H7 (cell line): ENCODE results near the gene RGL3. TPM values are rescaled to one million over a fixed set of nuclear protein-coding genes. Genes with fewer than 3 reads are reported as not detected.
"Not testable (repeated sequence)": the region's sequence is repeated elsewhere in the genome, so short reads cannot be mapped to it uniquely, and the experiment has no call there.

Source experiments
- DNase-seq: peaks from one replicate; pipeline ENCODE4 v3.0.0; 2012
- H3K27me3 ChIP-seq: 2 replicates; pipeline ENCODE4 v1.6.0; 2011; ENCODE audit warnings: mild to moderate bottlenecking, low read length; ENCODE audit not compliant: control insufficient read depth, insufficient read depth
- H3K36me3 ChIP-seq: replicated peaks from 2 replicates; pipeline ENCODE4 v1.5.1; 2011; ENCODE audit warnings: low read length; ENCODE audit not compliant: control insufficient read depth, insufficient read depth
- H3K4me3 ChIP-seq: 2 replicates; pipeline ENCODE4 v1.5.1; 2011; ENCODE audit warnings: low read depth, mild to moderate bottlenecking, control low read depth, low read length, moderate library complexity; ENCODE audit not compliant: insufficient read depth
- total RNA-seq: library from RNA; depleted of rRNA; stranded (reverse); fragments of >200 nt; shearing (Covaris generic); gene quantifications from 2 replicates; pipeline ENCODE4 v1.2.3, GENCODE V29; 2014; rRNA removed

RGL3 gene, protein sequence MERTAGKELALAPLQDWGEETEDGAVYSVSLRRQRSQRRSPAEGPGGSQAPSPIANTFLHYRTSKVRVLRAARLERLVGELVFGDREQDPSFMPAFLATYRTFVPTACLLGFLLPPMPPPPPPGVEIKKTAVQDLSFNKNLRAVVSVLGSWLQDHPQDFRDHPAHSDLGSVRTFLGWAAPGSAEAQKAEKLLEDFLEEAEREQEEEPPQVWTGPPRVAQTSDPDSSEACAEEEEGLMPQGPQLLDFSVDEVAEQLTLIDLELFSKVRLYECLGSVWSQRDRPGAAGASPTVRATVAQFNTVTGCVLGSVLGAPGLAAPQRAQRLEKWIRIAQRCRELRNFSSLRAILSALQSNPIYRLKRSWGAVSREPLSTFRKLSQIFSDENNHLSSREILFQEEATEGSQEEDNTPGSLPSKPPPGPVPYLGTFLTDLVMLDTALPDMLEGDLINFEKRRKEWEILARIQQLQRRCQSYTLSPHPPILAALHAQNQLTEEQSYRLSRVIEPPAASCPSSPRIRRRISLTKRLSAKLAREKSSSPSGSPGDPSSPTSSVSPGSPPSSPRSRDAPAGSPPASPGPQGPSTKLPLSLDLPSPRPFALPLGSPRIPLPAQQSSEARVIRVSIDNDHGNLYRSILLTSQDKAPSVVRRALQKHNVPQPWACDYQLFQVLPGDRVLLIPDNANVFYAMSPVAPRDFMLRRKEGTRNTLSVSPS
- 1.6 and 7.8 TPM in 2 replicates for total RNA-seq

DNA sequence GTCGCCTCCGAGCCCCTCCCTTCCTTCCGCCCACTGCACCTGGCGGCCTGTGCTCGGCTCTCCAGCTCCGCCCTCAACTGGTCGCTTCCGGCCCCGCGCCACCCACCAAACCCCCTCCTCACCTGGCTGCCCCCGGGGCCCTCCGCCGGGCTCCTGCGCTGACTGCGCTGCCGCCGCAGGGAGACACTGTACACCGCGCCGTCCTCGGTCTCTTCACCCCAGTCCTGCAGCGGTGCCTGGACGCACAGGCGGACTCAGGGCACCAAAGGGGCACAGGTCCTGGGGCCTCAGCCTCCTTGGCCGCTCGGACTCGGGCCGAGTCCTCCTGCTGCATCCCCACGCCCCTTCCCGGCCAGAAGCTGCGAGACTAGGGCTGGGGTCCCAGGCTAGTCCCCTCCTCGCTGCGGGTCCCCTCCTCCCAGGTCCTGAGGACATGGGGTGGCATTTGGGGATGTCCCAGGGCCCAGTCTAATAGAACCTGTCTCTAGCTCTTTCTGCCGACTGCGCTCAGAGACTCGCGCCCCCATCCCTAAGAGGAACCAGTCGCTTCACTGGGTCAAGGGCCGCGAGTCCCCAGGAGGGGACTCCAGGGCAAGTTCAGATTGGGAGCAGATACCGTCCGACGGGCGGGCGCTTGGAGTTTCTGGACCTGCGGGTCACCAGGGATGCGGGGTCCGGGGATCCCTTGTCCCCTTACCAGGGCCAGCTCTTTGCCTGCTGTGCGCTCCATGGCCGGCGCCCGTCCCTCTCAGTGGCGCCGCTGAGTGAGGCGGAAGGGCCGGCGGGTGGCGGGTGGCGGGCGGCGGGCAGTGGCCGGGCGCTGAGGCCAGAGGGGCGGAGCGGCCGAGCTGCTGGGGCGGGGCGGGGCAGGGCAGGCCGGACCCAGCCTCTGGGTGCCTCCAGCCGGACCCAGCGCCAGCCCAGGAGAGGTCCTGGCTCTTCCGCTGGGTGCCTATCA lies at the start of gene RGL3:
TSS of gene RGL3 (minus strand) at position 766 of the 958 bp plus-strand sequence. CDS start at position 730, 36 bp downstream.
- Histone ChIP-seq H3K36me3 (peaks cover 4% of the 10 kb centered on the region), H3K27me3 (peaks cover 61% of the 10 kb centered on the region), H3K4me3 (peak within 1 kb of the TSS; percentile 79)
- DNase-seq = peak; percentile 92

DNA sequence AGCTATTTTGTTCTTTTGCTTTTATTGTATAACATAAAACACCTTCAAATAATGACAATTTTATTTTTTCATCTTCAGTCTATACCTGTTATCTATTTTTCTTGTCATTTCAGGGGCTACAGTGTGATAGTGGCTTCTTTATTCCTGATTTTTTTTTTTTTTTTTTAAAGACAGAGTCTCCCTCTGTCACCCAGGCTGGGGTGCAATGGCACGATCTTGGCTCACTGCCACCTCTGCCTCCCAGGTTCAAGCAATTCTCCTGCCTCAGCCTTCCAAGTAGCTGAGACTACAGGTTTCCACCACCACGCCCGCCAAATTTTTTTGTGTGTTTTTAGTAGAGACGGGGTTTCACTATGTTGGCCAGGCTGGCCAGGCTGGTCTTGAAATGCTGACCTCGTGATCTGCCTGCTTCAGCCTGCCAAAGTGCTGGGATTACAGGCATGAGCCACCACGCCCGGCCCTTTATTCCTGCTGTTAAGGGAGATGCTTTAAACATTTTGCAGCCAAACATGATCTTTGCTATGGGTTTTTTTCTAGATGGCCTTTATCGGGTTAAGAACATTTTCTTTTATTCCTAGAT lies 49.2 kb upstream of the RGL3 start:
- not testable (repeated sequence) for H3K27me3 ChIP-seq, DNase-seq, H3K36me3 ChIP-seq, H3K4me3 ChIP-seq

DNA sequence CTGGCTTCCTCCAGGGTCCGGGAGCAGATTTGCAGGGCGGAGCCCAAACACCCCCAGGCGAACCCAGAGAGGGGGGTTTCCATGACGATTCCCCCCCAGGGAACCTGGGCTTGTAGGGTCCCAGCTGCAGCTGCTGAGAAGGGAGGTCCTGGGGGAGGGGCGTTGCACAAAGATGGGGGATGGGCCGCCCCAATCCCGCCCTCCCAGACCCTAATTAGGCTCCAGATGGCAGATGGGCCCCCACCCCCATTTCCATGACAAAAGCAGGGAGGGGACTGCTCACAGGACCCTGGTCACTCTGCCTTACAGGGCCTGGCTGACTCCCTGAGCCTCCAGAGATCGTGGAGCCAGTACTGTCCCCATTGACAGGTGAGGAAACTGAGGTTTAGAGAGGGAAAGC lies 46.5 kb upstream of the RGL3 start:
- Histone ChIP-seq H3K27me3 (no peaks in the 10 kb centered on the region), H3K36me3 (no peaks in the 10 kb centered on the region), H3K4me3 (no peak overlapping the region)
- DNase-seq = peak; percentile 82

DNA sequence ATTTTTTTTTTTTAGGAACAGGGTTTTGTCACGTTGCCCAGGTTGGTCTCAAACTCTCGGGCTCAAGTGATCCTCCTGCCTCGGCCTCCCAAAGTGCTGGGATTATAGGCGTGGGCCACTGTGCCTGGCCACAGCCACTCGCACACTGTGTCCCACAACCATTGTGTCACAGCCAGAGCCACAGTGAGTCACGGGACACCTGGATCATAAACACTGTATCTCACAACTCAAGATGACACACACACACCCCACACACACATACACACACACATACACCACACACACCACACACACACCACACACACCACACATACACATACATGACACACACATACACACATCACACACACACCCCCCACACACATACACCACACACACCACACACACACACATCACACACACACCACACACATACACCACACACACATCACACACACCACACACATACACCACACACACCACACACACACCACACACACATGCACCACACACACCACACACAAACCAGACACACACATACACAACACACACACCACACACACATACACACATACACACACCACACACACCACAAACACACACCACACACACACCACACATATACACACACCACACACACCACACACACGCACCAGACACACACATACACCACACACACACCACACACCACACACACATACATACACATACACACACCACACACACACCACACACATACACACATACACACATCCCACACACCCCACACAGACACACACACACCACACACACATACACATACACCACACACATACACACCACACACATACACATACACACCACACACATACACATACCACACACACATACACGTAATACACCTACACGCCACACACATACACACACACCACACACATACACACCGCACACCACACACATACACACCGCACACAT lies 45.5 kb upstream of the RGL3 start:
- no peaks in the 10 kb centered on the region for H3K36me3 ChIP-seq
- no peaks in the 10 kb centered on the region for H3K27me3 ChIP-seq
- no peak for DNase-seq
- no peak overlapping the region for H3K4me3 ChIP-seq

DNA sequence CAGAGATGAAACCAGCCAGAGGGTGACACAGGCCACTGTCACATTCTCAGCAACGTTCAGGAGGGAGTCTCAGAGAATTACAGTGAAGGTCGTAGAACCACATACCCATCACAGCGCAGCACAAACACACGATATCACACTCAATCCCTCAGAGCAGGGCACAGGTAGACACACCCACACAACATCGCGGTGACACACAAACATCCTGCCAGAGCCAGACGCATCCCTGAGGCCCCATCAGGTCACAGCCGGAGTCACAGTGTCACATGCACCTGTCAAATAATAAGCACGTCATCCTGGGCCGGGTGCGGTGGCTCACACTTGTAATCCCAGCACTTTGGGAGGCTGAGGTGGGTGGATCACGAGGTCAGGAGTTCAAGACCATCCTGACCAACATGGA lies 44.3 kb upstream of the RGL3 start:
- DNase-seq = peak; percentile 28

DNA sequence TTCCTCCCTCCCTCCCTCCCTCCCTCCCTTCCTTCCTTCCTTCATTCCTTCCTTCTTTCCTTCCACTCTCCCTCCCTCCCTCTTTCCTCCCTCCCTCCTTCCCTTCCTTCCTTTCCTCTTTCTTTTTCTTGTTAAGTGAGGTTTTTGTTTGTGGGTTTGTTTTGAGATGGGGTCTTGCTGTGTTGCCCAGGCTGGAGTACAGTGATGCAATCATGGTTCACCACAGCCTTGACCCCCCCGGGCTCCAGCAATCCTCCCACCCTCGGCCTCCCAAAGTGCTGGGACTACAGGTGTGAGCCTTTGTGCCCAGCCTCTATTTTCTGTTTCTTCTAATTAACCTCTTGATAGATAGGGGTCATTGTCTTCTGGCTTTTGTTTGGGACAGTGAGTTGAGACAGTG lies 42.3 kb upstream of the RGL3 start:
- DNase-seq = no peak
- H3K27me3 ChIP-seq = no peaks in the 10 kb centered on the region
- no peaks in the 10 kb centered on the region for H3K36me3 ChIP-seq
- no peak overlapping the region for H3K4me3 ChIP-seq

More for the DNA sequence above, 44.3 kb upstream of the RGL3 start:
- no peaks in the 10 kb centered on the region for H3K27me3 ChIP-seq
- no peaks in the 10 kb centered on the region for H3K36me3 ChIP-seq
- no peak overlapping the region for H3K4me3 ChIP-seq

DNA sequence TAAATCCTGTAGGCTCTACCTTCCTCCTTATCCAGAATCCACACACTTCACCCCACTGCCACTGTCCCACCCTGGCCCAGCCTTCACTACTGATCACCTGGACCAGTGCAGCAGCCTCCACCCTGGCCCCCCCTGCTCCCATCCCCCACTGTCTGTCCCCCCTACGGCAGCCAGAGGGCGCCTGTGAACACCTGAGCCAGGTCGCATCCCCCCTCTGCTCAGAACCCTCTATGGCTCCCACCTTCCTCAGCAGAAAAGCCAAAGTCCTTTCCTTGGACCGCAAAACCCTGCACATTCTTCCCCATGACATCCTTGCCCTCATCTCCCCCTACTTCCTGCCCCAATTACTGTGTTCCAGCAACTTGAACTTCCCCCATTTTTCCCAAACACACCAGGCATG lies 41.1 kb upstream of the RGL3 start:
- no peaks in the 10 kb centered on the region for H3K27me3 ChIP-seq
- DNase-seq = peak; percentile 81
- no peaks in the 10 kb centered on the region for H3K36me3 ChIP-seq
- H3K4me3 ChIP-seq = no peak overlapping the region

DNA sequence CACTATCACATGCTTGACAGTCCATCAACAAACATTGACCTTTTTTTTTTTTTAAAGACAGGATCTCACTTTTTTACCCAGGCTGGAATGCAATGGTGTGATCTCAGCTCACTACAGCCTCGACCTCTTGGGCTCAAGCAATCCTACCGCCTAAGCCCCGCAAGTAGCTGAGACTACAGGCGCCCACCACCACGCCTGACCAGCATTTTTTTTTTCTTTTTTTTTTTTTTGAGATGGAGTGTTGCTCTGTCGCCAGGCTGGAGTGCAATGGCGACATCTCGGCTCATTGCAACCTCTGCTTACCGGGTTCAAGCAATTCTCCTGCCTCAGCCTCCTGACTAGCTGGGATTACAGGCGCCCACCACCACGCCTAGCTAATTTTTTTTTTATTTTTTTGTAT lies 39.8 kb upstream of the RGL3 start:
- DNase-seq = not testable (repeated sequence)

DNA sequence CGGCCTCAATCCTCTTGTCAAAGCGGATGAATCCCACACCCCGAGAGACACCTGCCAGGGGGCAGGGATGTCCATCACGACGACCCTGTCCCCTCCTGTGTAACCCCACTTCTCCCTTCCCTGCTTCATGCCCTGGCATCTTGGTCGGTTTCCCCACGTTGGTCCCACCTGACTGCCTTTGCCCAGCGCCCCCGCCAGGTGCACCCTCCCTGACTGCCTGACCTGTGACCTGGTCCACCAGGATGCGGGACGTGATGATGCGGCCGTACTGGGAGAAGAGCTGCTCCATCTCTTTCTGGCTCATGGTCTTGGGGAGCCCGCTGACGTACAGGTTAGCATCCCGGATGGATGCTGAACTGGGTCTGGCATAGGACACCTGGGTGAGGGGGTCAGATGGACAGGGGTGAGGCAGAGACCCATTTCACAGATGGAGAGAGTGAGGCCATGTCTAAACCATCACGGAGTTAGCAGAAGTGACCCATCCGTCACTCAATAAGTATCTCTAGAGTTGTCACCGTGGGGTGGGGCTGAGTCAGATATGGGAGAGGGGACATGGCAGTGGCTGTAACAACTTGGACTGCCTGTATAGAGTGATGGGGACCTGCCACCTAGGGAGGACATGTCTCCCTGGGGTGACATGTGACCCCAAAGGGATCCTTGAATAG lies 39.3 kb upstream of the RGL3 start:
- peak; percentile 31 for DNase-seq
- H3K27me3 ChIP-seq = no peaks in the 10 kb centered on the region
- H3K4me3 ChIP-seq = no peak overlapping the region
- no peaks in the 10 kb centered on the region for H3K36me3 ChIP-seq

More for the DNA sequence above, 39.8 kb upstream of the RGL3 start:
- not testable (repeated sequence) for H3K36me3 ChIP-seq, H3K4me3 ChIP-seq, H3K27me3 ChIP-seq

DNA sequence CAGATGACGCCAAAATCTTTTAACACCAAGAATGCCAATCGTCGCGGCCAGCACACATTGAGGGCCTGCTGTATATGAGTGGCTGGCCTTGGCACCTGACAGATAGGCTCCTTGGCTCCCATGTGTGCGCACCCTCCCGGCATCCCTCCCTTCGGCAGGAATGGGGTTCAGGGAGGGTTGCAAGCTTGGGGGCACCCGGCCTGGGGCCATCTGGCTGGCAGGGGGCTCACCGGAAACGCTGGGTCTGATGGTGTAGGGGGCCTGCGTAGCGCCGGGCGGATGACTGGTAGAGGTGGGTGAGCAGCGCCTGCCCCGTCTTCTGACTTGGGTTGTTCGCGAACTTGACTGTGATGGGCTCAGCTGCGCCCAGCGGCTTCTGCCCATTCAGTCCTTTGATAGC lies 38.7 kb upstream of the RGL3 start:
- Histone ChIP-seq H3K36me3 (no peaks in the 10 kb centered on the region), H3K27me3 (no peaks in the 10 kb centered on the region), H3K4me3 (no peak overlapping the region)
- DNase-seq = peak; percentile 56

DNA sequence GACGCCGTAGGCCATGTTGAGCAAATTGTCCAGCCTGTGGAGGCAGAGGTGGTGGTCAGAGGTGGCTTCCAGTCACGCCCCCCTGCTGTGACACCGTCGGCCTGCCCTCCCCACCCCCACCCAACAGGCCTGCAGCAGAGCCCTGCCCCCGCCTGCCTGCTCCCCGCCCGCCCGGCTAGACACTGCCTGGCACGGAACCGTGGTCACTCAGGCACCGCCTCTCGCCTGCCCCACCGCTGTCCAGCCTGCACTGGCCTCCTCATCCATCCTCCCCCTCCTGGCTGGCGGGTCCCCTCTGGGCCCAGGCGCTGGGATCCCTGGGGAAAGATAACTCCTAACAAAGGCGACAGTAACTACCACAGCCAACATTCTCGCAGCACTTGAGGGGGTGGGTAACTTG lies 38.0 kb upstream of the RGL3 start:
- Histone ChIP-seq H3K36me3 (no peaks in the 10 kb centered on the region), H3K27me3 (no peaks in the 10 kb centered on the region), H3K4me3 (no peak overlapping the region)
- DNase-seq = peak; percentile 78

DNA sequence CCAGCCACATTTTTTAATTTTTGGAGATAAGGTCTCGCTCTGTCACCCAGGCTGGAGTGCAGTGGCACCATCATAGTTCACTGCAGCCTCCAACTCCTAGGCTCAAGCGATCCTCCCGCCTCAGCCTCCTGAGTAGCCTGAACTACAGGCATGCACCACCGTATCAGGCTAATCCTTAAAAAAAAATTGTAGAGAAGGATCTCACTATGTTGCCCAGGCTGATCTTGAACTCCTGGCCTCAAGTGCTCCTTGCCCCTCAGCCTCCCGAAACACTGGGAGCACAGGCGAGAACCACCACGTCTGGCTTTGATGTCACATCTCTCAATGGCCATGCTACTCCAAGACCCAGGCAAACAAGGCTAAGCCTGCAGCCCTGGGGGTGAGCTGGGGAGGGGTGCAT lies 37.5 kb upstream of the RGL3 start:
- DNase-seq = no peak
- H3K36me3 ChIP-seq = no peaks in the 10 kb centered on the region
- H3K4me3 ChIP-seq = no peak overlapping the region
- no peaks in the 10 kb centered on the region for H3K27me3 ChIP-seq

DNA sequence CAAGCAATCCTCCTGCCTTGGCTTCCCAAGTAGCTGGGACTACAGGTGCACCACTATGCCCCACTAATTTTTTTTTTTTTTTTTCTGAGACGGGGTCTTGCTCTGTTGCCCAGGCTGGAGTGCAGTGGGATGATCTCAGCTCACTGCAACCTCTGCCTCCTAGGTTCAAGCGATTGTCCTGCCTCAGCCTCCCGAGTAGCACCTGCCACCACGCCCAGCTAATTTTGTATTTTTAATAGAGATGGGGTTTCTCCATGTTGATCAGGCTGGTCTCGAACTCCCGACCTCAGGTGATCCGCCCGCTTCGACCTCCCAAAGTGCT lies 36.1 kb upstream of the RGL3 start:
- not testable (repeated sequence) for DNase-seq, H3K27me3 ChIP-seq, H3K36me3 ChIP-seq, H3K4me3 ChIP-seq
